Stimulated activated CD4-positive, alpha-beta T cell treated with anti-CD3 and anti-CD28 coated beads, TNF-alpha, amount 100 ng/mL, for 48 hours (primary cell): Measurements from ENCODE around the gene TSNAX.
"Not testable (repeated sequence)": the region's sequence is repeated elsewhere in the genome, so short reads cannot be mapped to it uniquely, and the experiment has no call there.

Experiments used
- DNase-seq, 3 donors: peaks; one replicate each; pipeline ENCODE4 v3.0.0-alpha.2; 2020; ENCODE audit warnings: low read depth in 3 of 3

Gene TSNAX

DNA sequence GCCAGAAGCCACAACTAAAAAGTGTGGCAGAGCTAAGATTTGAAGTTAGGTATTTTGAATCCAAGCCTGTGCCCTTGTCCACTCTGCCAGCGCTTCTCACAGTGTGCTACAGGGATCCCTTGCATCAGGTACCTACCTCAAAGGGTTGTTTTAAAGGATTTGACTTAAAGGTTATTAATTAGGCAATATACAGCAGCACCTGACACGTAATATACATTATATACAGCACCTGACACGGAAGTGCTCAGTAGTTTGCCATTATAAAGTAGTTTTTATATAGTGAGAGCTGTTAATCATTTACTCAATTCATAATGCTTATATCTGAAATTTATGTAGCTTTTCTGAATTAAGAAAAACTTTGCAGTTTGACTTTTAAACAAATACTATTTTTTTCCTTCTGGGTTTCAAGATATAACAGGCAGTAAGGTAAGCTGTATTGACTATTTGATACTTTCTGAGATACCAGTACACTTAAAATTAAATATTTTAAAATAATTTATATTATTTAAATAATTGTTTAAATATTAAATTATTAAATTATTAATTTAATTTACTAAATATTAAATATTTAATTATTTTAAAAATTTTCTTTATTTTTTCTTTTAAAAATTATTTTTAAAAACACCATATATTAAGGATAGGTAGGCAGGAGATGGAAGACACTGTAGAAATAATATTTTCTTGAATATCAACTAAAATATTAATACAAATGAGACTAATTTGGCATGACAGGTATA, 33.3 kb downstream of the TSNAX start:
- no peak for DNase-seq

DNA sequence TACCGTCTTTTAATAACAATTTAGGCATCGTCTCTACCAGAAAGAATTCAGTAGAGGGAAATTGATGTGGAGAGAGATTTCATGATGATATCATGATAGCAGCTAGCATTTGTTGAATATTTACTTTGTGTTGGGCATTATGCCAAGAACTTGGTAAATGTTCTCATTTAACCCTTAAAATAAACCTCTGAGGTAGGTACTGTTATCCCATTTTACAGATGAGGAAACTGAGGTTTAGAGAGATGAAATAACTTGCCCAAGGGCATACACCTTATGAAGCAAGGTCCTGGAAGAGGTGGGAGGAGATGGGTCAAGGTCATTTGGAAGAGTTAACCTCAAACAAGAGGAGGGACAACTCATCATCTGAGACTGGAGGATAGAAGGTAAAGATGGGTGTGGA, 34.8 kb downstream of the TSNAX start:
- DNase-seq, result no peak

GRCh38 chr1:231564373-231564772, 35.9 kb downstream of the TSNAX start:
- DNase-seq, result no peak

DNA sequence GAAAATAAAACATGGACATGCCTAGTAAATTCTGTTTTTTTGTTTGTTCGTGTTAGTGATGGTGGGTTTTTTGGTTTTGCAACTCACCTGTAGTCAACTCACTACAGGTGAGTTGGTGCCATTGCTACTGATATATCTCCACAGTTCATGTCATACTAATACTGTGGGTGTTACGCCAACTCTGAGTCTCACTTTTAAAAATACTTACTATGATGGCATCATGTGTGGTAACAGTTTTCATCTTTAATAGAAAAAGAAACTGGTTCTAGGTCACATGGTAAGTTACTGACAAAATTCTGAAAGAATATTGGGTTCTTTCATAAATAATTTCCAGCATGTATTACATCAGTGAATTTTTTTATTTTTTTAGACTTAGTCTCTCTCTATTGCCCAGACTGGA, 38.0 kb downstream of the TSNAX start:
- DNase-seq, result no peak

GRCh38 chr1:231570262-231570661, 41.8 kb downstream of the TSNAX start:
- not testable (repeated sequence) for DNase-seq

DNA sequence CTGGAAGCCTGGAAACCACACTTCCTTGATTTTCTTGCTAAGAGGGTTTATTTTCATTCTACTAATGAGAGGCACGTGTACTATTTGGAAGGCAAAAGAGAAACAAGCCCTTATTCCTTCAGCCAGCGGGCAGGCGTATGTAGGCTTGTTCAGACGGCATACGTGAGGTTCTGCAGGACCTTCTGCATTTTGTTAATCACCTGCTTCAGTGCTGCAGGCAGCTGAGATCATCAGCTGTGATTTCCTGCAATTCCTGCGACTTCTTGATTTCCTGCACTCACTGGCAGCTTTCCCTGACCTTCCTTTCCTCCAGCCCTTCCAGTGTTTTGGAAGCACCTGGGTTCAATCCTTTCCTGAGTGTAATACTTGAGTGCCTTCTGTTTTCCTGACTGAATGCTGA, 43.4 kb downstream of the TSNAX start:
- DNase-seq, result no peak

DNA sequence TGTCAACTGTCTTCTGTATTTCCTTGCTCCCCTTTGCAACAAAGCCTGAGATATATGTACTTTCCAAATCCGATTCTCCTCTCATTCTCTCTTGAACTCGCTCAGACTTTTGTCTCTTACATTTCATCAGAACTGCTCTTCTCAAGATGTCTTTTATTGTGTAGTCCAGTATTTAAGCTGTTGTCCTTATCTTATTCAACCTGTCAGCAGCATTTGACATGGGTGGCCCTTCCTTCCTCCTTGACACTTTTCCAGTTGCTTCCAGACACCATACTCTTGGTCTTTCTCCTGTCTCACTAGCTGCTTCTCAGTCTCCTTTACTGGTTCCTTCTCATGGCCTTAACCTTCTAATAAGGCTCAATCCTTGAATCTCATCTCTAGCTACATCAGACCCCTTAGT, 47.0 kb downstream of the TSNAX start:
- DNase-seq, result no peak

GRCh38 chr1:231576804-231577718, 48.6 kb downstream of the TSNAX start:
- DNase-seq, result no peak

DNA sequence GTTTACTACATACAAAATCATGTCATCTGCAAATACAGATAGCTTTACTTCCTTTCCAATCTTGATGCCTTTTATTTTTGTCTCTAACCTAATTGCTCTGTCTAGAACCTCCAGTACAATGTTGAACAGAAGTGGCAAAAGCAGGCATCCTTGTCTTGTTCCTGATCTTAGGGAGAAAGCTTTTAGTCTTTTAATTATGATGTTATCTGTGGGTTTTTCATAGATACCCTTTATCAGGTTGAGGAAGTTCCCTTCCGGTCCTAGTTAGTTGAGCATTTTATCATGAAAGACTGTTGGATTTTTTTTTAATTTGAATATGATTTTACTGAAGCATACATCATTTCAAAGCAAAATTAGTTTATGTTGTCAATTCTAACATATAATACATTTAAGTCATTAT, 52.4 kb downstream of the TSNAX start:
- DNase-seq, result no peak

DNA sequence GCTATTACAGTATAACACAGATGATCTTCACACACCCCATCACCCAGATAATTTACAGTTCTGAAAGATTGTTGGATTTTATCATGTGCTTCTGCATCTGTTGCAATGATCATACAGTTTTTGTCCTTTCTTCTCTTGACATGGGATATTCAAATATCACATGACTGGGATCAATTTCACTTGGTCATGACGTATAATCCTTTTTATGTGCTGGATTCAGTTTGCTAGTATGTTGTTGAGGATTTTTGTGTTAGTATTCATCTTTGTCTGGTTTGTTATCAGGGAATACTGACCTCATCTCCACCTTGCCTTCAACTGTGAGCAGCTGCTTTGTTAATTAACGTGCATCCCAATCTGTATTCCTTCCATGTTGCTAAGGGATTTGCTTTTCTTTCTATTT, 53.4 kb downstream of the TSNAX start:
- no peak for DNase-seq

DNA sequence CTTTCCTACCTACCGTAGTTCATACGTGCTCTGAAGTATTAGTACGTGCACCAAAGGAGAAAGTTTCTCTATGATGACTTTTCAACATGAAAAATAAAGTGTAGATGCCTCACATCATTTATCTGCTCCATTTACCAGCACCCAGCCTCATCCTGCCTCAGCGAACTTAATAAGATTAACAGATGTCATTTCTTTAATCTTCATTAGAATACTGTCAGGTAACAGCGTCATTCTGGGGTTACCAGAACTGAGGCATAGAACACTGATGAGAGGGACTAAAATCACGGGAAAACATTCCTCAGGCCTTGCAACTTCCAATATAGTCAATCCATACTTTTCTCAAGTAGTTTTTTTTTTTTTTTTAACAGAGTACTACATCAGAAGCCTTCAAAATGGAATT, 54.9 kb downstream of the TSNAX start:
- no peak for DNase-seq

DNA sequence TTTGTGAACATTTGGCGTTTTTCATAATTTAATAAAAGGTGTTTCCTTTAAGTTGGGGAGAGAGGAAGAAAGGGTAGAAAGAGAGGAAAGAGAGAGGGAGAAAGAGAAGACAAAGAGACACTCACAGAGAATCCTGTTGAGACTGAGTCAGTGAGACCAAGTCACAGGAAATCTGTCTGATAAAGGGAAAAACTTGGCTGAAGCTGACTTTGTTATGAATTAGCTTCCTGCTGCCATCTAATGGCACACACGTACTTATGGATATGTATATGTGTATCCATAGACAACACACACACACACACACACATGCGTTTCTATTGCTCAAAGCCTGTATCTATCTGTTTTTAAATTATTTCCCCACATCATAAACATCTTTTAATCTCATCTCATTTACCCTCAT, 55.6 kb downstream of the TSNAX start:
- DNase-seq, result no peak

DNA sequence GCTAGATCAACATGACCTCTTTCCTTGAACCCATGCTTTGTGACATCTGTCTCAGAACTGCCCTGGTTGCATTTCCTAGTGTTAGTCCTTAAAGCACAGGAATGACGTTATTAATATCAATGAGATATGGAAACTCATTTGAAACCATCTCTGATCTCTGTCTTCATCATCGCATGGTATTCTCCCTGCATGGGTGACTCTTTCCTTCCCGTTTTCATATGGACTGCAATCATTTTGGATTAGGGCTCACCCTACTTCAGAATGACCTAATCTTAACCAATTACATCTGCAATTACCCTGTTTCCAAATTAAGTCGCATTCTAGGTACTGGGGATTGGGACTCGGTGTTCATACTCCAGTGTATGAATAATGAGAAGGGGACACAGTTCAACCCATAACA, 56.5 kb downstream of the TSNAX start:
- DNase-seq, result no peak

DNA sequence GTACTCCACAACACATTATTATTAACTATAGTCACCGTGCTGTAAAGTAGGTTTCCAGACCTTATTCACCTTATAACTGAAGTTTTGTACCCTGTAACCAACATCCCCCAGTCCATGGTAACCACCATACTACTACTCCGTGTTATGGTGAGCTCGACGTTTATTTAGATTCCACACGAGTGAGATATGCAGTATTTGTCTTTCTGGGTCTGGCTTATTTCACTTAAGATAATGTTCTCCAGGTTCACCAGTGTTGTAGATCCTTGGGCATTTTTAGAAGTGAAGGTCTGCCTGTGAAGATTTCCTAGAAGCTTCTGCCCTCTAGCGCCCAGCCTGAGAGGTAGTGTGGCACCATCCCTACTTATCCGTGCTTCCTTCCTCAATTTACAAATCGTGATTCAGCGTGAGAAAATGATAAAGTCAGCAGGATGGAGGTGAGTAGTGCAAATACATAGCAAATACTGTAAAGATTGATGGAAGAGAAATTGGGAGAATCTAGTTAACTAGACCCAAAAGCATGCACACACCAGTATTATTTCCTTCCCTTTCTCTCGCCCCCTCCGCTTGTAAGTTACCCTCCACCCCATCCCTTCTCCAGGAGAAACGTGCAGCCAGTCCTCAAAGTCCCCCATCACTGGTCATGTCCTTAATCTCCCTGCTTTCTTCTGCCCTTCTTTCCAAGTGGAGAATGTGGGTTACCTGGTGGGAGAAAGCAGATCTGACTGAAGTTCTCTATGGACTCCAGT, 62.2 kb downstream of the TSNAX start:
- DNase-seq, result no peak

GRCh38 chr1:231591466-231591865, 63.0 kb downstream of the TSNAX start:
- DNase-seq, result no peak

GRCh38 chr1:231592809-231593208, 64.3 kb downstream of the TSNAX start:
- no peak for DNase-seq

- not testable (repeated sequence) for DNase-seq
Measured at GRCh38 chr1:231593264-231593663, 64.8 kb downstream of the TSNAX start.

DNA sequence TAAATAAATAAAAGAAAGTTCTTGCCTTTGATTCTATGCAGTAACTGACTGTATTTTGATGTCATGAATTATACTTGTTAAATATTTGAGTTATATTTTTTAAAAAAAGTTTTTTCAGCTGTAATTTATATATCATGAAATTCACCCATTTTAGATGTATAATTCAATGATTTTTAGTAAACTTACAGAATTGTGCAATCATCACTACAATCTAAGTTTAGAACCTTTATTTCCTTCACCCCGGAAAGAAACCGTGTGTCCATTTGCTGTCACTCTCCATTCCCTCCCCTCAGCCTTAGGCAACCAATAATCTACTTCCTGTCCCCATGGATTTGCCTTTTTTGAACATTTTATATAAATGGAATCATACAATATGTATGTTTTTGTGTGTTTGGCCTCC, 65.7 kb downstream of the TSNAX start:
- DNase-seq, result no peak

GRCh38 chr1:231594749-231595148, 66.3 kb downstream of the TSNAX start:
- DNase-seq, result no peak

GRCh38 chr1:231596337-231596791, 67.9 kb downstream of the TSNAX start:
- no peak for DNase-seq

DNA sequence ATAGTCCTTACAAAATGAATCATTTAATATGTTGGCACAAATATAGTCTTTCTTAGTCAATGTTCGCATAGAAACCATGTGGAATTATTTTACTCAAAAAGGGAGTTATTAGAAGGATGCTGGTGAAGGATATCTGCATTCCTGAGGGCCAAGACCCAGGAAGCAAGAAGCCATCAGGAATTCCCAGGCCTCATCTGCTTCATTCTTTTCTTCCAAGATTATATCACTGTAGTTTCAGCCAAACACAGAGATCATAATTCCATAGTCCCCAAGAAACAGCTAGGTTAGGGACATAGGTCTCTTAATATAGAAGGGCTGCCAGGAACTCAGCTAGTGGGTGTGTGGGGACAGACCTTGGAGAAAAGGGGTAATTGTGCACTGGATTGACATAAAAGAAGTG, 69.5 kb downstream of the TSNAX start:
- DNase-seq, result no peak

- no peak for DNase-seq
Measured at GRCh38 chr1:231600458-231600976, 72.0 kb downstream of the TSNAX start.
